GM19025 (cell line): Measurements from ENCODE around the gene IGSF9.

Source experiments
- ATAC-seq: cut with Tn5 transposase; IDR thresholded peaks from one replicate; pipeline ENCODE4 v1.9.1; 2021; ENCODE audit warnings: mild to moderate bottlenecking, low read depth, moderate library complexity; ENCODE audit not compliant: unreplicated experiment

The IGSF9 gene

GRCh38 chr1:159973350-159973940 lies 28.0 kb upstream of the IGSF9 start:
- no peak for ATAC-seq

GRCh38 chr1:159972443-159973205 lies 27.2 kb upstream of the IGSF9 start:
- no peak for ATAC-seq

GRCh38 chr1:159970932-159971342 lies 25.5 kb upstream of the IGSF9 start:
- ATAC-seq: no peak

- ATAC-seq: no peak
Observed at GRCh38 chr1:159968901-159969300, 23.5 kb upstream of the IGSF9 start.

- ATAC-seq: no peak
Observed at GRCh38 chr1:159965263-159965662, 19.9 kb upstream of the IGSF9 start.

GRCh38 chr1:159964144-159964543 lies 18.7 kb upstream of the IGSF9 start:
- ATAC-seq: no peak

- ATAC-seq: no peak
Observed at GRCh38 chr1:159962176-159962575, 16.8 kb upstream of the IGSF9 start.

GRCh38 chr1:159961636-159962035 lies 16.2 kb upstream of the IGSF9 start:
- ATAC-seq: no peak

- no peak for ATAC-seq
Observed at GRCh38 chr1:159960721-159961381, 15.4 kb upstream of the IGSF9 start.

- no peak for ATAC-seq
Observed at GRCh38 chr1:159959451-159959850, 14.0 kb upstream of the IGSF9 start.

- ATAC-seq: peak; percentile 79
Observed at GRCh38 chr1:159958719-159959380, 13.4 kb upstream of the IGSF9 start.

- ATAC-seq: no peak
Observed at GRCh38 chr1:159957824-159958268, 12.4 kb upstream of the IGSF9 start.

GRCh38 chr1:159955456-159955855 lies 10.0 kb upstream of the IGSF9 start:
- ATAC-seq: no peak

GRCh38 chr1:159953536-159954515 lies 8.4 kb upstream of the IGSF9 start, which contains the start of gene SLAMF9:
Gene SLAMF9, minus strand, starts transcription at chr1:159954237. Its CDS starts 100 bp downstream, at chr1:159954137.
- no peak for ATAC-seq

GRCh38 chr1:159952932-159953331 lies 7.5 kb upstream of the IGSF9 start:
- no peak for ATAC-seq

GRCh38 chr1:159951551-159951950 lies 6.1 kb upstream of the IGSF9 start:
- ATAC-seq: no peak

- no peak for ATAC-seq
Observed at GRCh38 chr1:159951016-159951415, 5.6 kb upstream of the IGSF9 start.

GRCh38 chr1:159949981-159950381 lies 4.6 kb upstream of the IGSF9 start:
- no peak for ATAC-seq

GRCh38 chr1:159949123-159949522 lies 3.7 kb upstream of the IGSF9 start:
- no peak for ATAC-seq

GRCh38 chr1:159947942-159948341 lies 2.5 kb upstream of the IGSF9 start:
- no peak for ATAC-seq
